Adrenal gland (tissue), 12 donors: Measurements from ENCODE around the gene KRT1. TPM values are rescaled to one million over a fixed set of nuclear protein-coding genes. Genes with fewer than 3 reads are reported as not detected.

Experiments used
- DNase-seq, 7 donors: peaks; one replicate each; pipeline ENCODE4 v3.0.0-alpha.2; 2019 to 2020
- H3K27ac ChIP-seq, 5 donors: fragments of 200-600 bp; sonication (generic) in 4 of 5; 1 replicate in 3 of 5; 2 replicates in 2 of 5; pipeline versions ENCODE4 v1.5.1 to v1.8.0; 2016 to 2020; ENCODE audit warnings: mild to moderate bottlenecking in 1 of 5
- H3K27me3 ChIP-seq: fragments of 200-600 bp; 2 replicates; pipeline ENCODE4 v1.8.0; 2021
- H3K36me3 ChIP-seq, 2 donors: fragments of 200-600 bp; replicated peaks in 1 of 2; 1 replicate in 1 of 2; 2 replicates in 1 of 2; pipeline versions ENCODE4 v1.5.1 to v1.8.0; 2018 to 2022
- H3K4me1 ChIP-seq, 2 donors: fragments of 200-600 bp; replicated peaks in 1 of 2; 1 replicate in 1 of 2; 2 replicates in 1 of 2; pipeline versions ENCODE4 v1.5.1 to v1.8.0; 2018 to 2021
- H3K4me3 ChIP-seq, 4 donors: fragments of 200-600 bp; sonication (generic) in 3 of 4; one replicate each; pipeline ENCODE4 v1.5.1; 2016 to 2018
- H3K9me3 ChIP-seq, 3 donors: fragments of 200-600 bp; sonication (generic) in 1 of 3; replicated peaks in 1 of 3; 1 replicate in 2 of 3; 2 replicates in 1 of 3; pipeline versions ENCODE4 v1.5.1 to v1.8.0; 2016 to 2021
- CTCF ChIP-seq, 6 experiments: fragments of 450-650 bp in 4 of 6; fragments of 200-600 bp in 2 of 6; sonication (generic) in 1 of 6; IDR thresholded peaks; 1 replicate in 5 of 6; 2 replicates in 1 of 6; pipeline versions ENCODE4 v1.5.1 to v1.8.0; 2016 to 2021; ENCODE audit warnings: antibody characterized with exemption in 6 of 6, mild to moderate bottlenecking in 2 of 6, moderate library complexity in 1 of 6
- POLR2A ChIP-seq, 2 donors: fragments of 450-650 bp; IDR thresholded peaks; one replicate each; pipeline ENCODE4 v1.6.1; 2017; ENCODE audit warnings: antibody characterized with exemption in 2 of 2, mild to moderate bottlenecking in 2 of 2, moderate library complexity in 1 of 2
- WGBS, 4 donors: extraction: QIAGEN DNeasy Blood & Tissue Kit in 2 of 4; methylation state at CpG; one replicate each; pipeline versions ENCODE4 v1.1.5 to v1.1.7; 2013 to 2017; 5-methylcytosine and 5-hydroxymethylcytosine counted together
- intact Hi-C, 2 donors: fragments of 100-400 bp; cut with DNase I; formaldehyde crosslinking; loops; one replicate each; pipeline versions ENCODE4 v1.14.1 to v1.15.0; 2022 to 2023
- polyA plus RNA-seq, 3 donors: library from polyadenylated mRNA; stranded (reverse); fragments of 200-250 nt in 2 of 3; fragments of 350-450 nt in 1 of 3; fragmentation: Illumina TruSeq in 1 of 3; extraction: RNeasy Lipid Tissue Mini Kit (QIAGEN cat#74804) in 1 of 3; gene quantifications; one replicate each; pipeline ENCODE4 v1.2.3, GENCODE V29; 2013 to 2014
- total RNA-seq, 9 donors: library from RNA; depleted of rRNA in 4 of 9; stranded (reverse); fragments of >200 nt in 4 of 9; fragments of 120-200 nt in 1 of 9; fragmentation: NEBNext Ultra II Directional in 1 of 9; extraction: Animal tissue kit (Norgen Biotek cat#: 25700) in 1 of 9; gene quantifications; one replicate each; pipeline versions ENCODE4 v1.1.0 to v1.2.4, GENCODE V29; 2013 to 2023
- donor health status: healthy with polysubstance abuse.
- donor health status: Bipolar disorder and iron deficiency.
- donor health status: DM: yes; HTN: yes; CAD: no.
- donor health status: DM: no; HTN: no; CAD: no.
- donor health status: DM: no; HTN: no; CAD: no.
- donor health status: DM: yes; HTN: yes; CAD: no.

Gene KRT1
- total and polyA plus RNA-seq, 12 donors: 0.08 to 0.67 TPM; not detected in 10

GRCh38 chr12:52677126-52677525 is 3.1 kb downstream of the KRT1 start:
- Histone ChIP-seq H3K27me3 (peaks cover 18% of the 10 kb centered on the region), H3K4me3 (no peak overlapping the region), H3K27ac (no peak overlapping the region), H3K9me3 (no peaks in the 10 kb centered on the region), H3K36me3 (no peaks in the 10 kb centered on the region), H3K4me1 (no peaks in the 10 kb centered on the region)
- intact Hi-C loops: no loop called here
- no peak for TF ChIP-seq POLR2A (IDR thresholded peaks at IDR 0.05)
- no peak for TF ChIP-seq CTCF (IDR thresholded peaks at IDR 0.05)
- WGBS, 4 donors: 84 to 88% (median 86%) methylated on average over 5 of the region's 5 CpGs
- DNase-seq: no peak

DNA sequence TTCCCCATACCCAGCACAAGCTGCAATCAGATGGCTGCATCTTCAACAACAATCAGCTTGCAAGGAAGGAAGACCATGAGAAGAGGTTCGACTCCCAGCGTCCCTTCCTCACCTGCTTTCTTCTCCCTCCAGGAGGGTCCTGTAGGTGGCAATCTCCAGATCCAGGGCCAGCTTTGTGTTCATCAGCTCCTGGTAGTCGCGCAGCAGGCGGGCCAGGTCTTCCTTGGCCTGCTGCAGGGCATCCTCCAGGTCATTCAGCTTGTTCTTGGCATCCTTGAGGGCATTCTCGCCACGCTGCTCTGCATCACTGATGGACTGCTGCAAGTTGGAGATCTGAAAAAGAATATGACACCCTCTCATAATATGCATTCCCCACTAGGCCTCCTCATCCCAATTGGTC is 4.0 kb downstream of the KRT1 start:
- Histone ChIP-seq H3K4me1 (no peaks in the 10 kb centered on the region), H3K9me3 (no peaks in the 10 kb centered on the region), H3K36me3 (no peaks in the 10 kb centered on the region), H3K27me3 (peaks cover 14% of the 10 kb centered on the region), H3K27ac (no peak overlapping the region), H3K4me3 (no peak overlapping the region)
- no peak for DNase-seq
- 81 to 94% (median 90%) methylated on average over 7 of the region's 7 CpGs for WGBS, 4 donors
- intact Hi-C loops: no loop called here
- TF ChIP-seq POLR2A (IDR thresholded peaks at IDR 0.05): no peak
- TF ChIP-seq CTCF (IDR thresholded peaks at IDR 0.05): no peak

DNA sequence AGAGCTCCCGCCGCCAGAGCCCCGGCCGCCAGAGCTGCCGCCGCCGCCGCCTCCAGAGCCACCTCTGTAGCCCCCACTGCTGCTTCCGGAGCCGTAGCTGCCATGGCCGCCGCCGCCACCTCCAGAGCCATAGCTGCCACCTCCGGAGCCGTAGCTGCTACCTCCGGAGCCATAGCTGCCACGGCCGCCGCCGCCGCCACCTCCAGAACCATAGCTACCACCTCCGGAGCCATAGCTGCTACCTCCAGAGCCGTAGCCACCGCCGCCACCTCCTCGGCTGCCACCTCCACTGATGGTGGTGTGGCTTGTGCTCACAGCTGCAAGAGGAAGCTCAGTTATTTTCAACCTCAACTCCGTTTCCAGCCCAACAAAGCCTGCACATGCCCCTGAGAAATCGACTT is 4.9 kb downstream of the KRT1 start:
- H3K36me3 ChIP-seq: no peaks in the 10 kb centered on the region
- WGBS, 4 donors: 90 to 93% (median 92%) methylated on average over 11 to 28 of the region's 28 CpGs
- no peaks in the 10 kb centered on the region for H3K9me3 ChIP-seq

DNA sequence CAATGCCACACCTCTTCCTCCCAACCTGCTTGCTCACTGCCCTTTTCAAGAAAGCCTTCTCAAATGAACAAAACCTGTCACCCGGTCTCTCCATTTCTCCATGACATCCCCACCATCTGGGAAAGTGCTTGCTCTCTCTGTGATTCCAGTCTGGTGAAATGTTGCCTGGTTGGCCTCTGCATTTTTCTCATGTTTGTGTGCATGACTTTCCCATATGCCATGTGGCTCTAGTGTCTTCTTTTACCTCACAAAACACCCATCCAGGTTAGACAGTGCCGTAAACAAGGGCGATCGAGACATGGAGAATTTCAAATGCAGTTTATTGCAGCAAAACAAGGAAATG is 5.8 kb downstream of the KRT1 start:
- Histone ChIP-seq H3K4me1 (no peaks in the 10 kb centered on the region), H3K27ac (no peak overlapping the region), H3K4me3 (no peak overlapping the region), H3K36me3 (no peaks in the 10 kb centered on the region), H3K9me3 (no peaks in the 10 kb centered on the region), H3K27me3 (peaks cover 18% of the 10 kb centered on the region)
- no peak for TF ChIP-seq CTCF (IDR thresholded peaks at IDR 0.05)
- no peak for TF ChIP-seq POLR2A (IDR thresholded peaks at IDR 0.05)
- DNase-seq: no peak
- 92 to 95% (median 94%) methylated on average over 4 of the region's 4 CpGs for WGBS, 4 donors
- intact Hi-C loops: no loop called here

More for the DNA sequence above, 4.9 kb downstream of the KRT1 start:
- no peak overlapping the region for H3K4me3 ChIP-seq
- no peak for DNase-seq
- H3K4me1 ChIP-seq: no peaks in the 10 kb centered on the region
- no peak overlapping the region for H3K27ac ChIP-seq
- TF ChIP-seq POLR2A (IDR thresholded peaks at IDR 0.05) (no peak), CTCF (IDR thresholded peaks at IDR 0.05) (no peak)
- H3K27me3 ChIP-seq: peaks cover 13% of the 10 kb centered on the region
- intact Hi-C loops: no loop called here
